ENCODE results near the gene PLPP2. TPM values are rescaled to one million over a fixed set of nuclear protein-coding genes. Genes with fewer than 3 reads are reported as not detected.

PLPP2 gene
- total and polyA plus RNA-seq, 2 of the 4 experiments (the other 2 are of a cell fraction): 2.3 to 4.2 TPM

- H2BK120ac ChIP-seq (ENCODE audit: low read depth, low read length): no peak overlapping the region
- H2BK15ac ChIP-seq (ENCODE audit: low read depth, low read length): no peak overlapping the region
- H4K8ac ChIP-seq (ENCODE audit: low read depth in 2 of 2, low read length in 2 of 2): no peak overlapping the region
- no peaks in the 10 kb centered on the region for H3K27me3 ChIP-seq (ENCODE audit: control insufficient read depth, insufficient read depth, low read length)
- no peak overlapping the region for H4K91ac ChIP-seq (ENCODE audit: insufficient read depth, low read depth, low read length)
- no peak for DNase-seq
- H3K23ac ChIP-seq (ENCODE audit: low read depth, low read length): no peak overlapping the region
- peaks cover 12% of the 10 kb centered on the region for H3K9me1 ChIP-seq (ENCODE audit: insufficient read depth, low read length)
- no peak overlapping the region for H3K14ac ChIP-seq (replicated peaks; ENCODE audit: low read depth, low read length)
- no peak overlapping the region for H3K9ac ChIP-seq (ENCODE audit: low read depth, low read length)
- BruUV-seq (replicated peaks): no TSS peak
- H3K27ac ChIP-seq (ENCODE audit: insufficient read depth, low read length): no peak overlapping the region
- H2AK9ac ChIP-seq (replicated peaks; ENCODE audit: low read depth, low read length, poor library complexity): no peak overlapping the region
- peaks cover 69% of the 10 kb centered on the region for H3K36me3 ChIP-seq (ENCODE audit: control insufficient read depth, insufficient read depth, low read length)
- dilution Hi-C loops (cut with HindIII; ENCODE audit: low sequenced_read_pairs, unreplicated experiment) (no loop called here), intact Hi-C loops (cut with micrococcal nuclease) (no loop called here), in situ Hi-C loops (cut with MboI; ENCODE audit: low sequenced_read_pairs) (no loop called here)
- H2AK5ac ChIP-seq (ENCODE audit: low read depth, low read length): no peak overlapping the region
- H4K5ac ChIP-seq (ENCODE audit: low read depth, low read length): no peak overlapping the region
- ATAC-seq (ENCODE audit: low read depth): no peak
- POLR2A ChIA-PET (ENCODE audit: unreplicated experiment): no interaction called here
- CTCF ChIA-PET: no interaction called here
- peaks cover 4 to 59% of the 10 kb centered on the region in 2 experiments for H3K79me1 ChIP-seq (ENCODE audit: low read depth in 1 of 2, low read length in 2 of 2)
- H3K4me3 ChIP-seq (ENCODE audit: insufficient read depth, low read depth, low read length): no peak overlapping the region
- H4K20me1 ChIP-seq (ENCODE audit: insufficient read depth, low read length): peaks cover 33% of the 10 kb centered on the region
- H3K56ac ChIP-seq (ENCODE audit: extremely low read depth, insufficient read depth, low read length): no peak overlapping the region
- H3K4me2 ChIP-seq (ENCODE audit: low read depth, low read length): no peak overlapping the region
- no peak overlapping the region for H2AFZ ChIP-seq (replicated peaks; ENCODE audit: low read length, poor library complexity)
- peaks cover 20% of the 10 kb centered on the region for H3K9me3 ChIP-seq (ENCODE audit: control insufficient read depth, insufficient read depth, low read length)
- 100% methylated on average over 1 of the region's 8 CpGs; no CpG with 5 or more reads in 1 of the 2 experiments for WGBS, 2 experiments (ENCODE audit: extremely low coverage in 2 of 2, insufficient read length in 1 of 2)
- peaks cover 7% of the 10 kb centered on the region for H3K4me1 ChIP-seq (ENCODE audit: control insufficient read depth, insufficient read depth, low read length)
- no peak overlapping the region for H3K4ac ChIP-seq (ENCODE audit: low read depth, low read length)
- no peak overlapping the region for H2BK5ac ChIP-seq (ENCODE audit: low read depth, low read length, poor library complexity, severe bottlenecking)
- H3K18ac ChIP-seq (ENCODE audit: low read depth, low read length): no peak overlapping the region
- no peak overlapping the region for H2BK20ac ChIP-seq (ENCODE audit: low read depth, low read length)
- TF ChIP-seq BHLHE40 (IDR thresholded peaks at IDR 0.05; ENCODE audit: low read depth, low read length) (no peak), CEBPB (IDR thresholded peaks at IDR 0.05; ENCODE audit: low read depth, low read length) (no peak)
Observed at GRCh38 chr19:330503-330902, 39.3 kb upstream of the PLPP2 start.

All from IMR-90 (cell line).